ENCODE data around the gene EGLN1. TPM values are rescaled to one million over a fixed set of nuclear protein-coding genes. Genes with fewer than 3 reads are reported as not detected.

EGLN1 gene
- total and polyA plus RNA-seq, 2 experiments from 2014 or later, result 1.9 to 6.0 TPM

DNA sequence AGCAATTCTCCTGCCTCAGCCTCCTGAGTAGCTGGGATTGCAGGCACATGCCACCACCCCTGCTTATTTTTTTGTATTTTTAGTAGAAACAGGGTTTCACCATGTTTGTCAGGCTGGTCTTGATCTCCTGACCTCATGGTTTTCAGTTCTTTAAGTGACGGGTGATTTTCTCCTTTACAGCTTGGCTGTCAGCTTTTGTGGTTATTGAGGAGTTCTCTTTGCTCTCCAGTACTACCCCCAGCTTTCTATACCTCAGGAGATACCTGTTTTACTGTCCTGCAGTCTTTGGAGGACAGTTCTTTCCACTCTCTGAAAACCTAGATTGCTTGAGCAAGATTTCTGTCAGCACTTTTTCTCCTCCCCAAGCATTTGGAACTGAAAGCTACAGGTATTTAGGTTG lies 45.9 kb upstream of the EGLN1 start:
- no peaks in the 10 kb centered on the region for H4K20me1 ChIP-seq (replicated peaks; ENCODE audit: insufficient read depth)
- H3F3A ChIP-seq (replicated peaks; ENCODE audit: low read depth), result no peaks in the 10 kb centered on the region
- no peaks in the 10 kb centered on the region for H3K79me2 ChIP-seq (replicated peaks; ENCODE audit: insufficient read depth)
- no peak overlapping the region for H3K4me2 ChIP-seq
- no peaks in the 10 kb centered on the region for H3K36me3 ChIP-seq (ENCODE audit: insufficient read depth)
- no peak overlapping the region for H2AFZ ChIP-seq
- ATAC-seq, result no peak
- Mint-ChIP-seq H3K27ac (no peak overlapping the region), H3K27me3 (ENCODE audit: insufficient read depth, low read depth, poor library complexity) (peaks cover 1% of the 10 kb centered on the region), H3K9me3 (peaks cover 23% of the 10 kb centered on the region; the same call in 2 of the 3 replicates), H3K36me3 (ENCODE audit: low read depth) (peaks cover 7% of the 10 kb centered on the region; the same call in 1 of the 3 replicates), H3K4me3 (no peak overlapping the region), H3K4me1 (no peaks in the 10 kb centered on the region; the same call in 2 of the 3 replicates)
- H3K4me1 ChIP-seq (ENCODE audit: insufficient read depth), result no peaks in the 10 kb centered on the region
- TF ChIP-seq JUNB (IDR thresholded peaks at IDR 0.05; ENCODE audit: unreplicated experiment) (no peak), ETS1 (IDR thresholded peaks at IDR 0.05) (no peak), ZNF114 (CRISPR knock-in tag; IDR thresholded peaks at IDR 0.05) (no peak), CREB1 (CRISPR knock-in tag; IDR thresholded peaks at IDR 0.05; ENCODE audit: low read depth) (no peak), STAT1 (IDR thresholded peaks at IDR 0.05; ENCODE audit: unreplicated experiment) (no peak), ZNF331 (CRISPR knock-in tag; IDR thresholded peaks at IDR 0.05; ENCODE audit: low read depth) (no peak), ZNF462 (CRISPR knock-in tag; IDR thresholded peaks at IDR 0.05) (no peak), REST (IDR thresholded peaks at IDR 0.05; ENCODE audit: unreplicated experiment) (no peak), EZH2phosphoT487 (IDR thresholded peaks at IDR 0.05; ENCODE audit: unreplicated experiment) (no peak), EZH2 (IDR thresholded peaks at IDR 0.05; ENCODE audit: low read depth, unreplicated experiment) (no peak)
- TF ChIP-seq, protein P1, sequence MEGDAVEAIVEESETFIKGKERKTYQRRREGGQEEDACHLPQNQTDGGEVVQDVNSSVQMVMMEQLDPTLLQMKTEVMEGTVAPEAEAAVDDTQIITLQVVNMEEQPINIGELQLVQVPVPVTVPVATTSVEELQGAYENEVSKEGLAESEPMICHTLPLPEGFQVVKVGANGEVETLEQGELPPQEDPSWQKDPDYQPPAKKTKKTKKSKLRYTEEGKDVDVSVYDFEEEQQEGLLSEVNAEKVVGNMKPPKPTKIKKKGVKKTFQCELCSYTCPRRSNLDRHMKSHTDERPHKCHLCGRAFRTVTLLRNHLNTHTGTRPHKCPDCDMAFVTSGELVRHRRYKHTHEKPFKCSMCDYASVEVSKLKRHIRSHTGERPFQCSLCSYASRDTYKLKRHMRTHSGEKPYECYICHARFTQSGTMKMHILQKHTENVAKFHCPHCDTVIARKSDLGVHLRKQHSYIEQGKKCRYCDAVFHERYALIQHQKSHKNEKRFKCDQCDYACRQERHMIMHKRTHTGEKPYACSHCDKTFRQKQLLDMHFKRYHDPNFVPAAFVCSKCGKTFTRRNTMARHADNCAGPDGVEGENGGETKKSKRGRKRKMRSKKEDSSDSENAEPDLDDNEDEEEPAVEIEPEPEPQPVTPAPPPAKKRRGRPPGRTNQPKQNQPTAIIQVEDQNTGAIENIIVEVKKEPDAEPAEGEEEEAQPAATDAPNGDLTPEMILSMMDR (conservative IDR thresholded peaks at IDR 0.05; ENCODE audit: low read depth in 2 of 2), result no peak
- H3K9me2 ChIP-seq (ENCODE audit: insufficient read depth), result no peaks in the 10 kb centered on the region
- no peak overlapping the region for H3K4me3 ChIP-seq
- DNase-seq (ENCODE audit: low spot score), result no peak
- no peaks in the 10 kb centered on the region for H3K27me3 ChIP-seq (ENCODE audit: insufficient read depth)
- no peak overlapping the region for H3K27ac ChIP-seq (ENCODE audit: low read depth)
